ENCODE data around the gene NR2F6. TPM values are rescaled to one million over a fixed set of nuclear protein-coding genes. Genes with fewer than 3 reads are reported as not detected.

Gene NR2F6
- total RNA-seq, 1 experiment from 2014 or later = 90.8 TPM

DNA sequence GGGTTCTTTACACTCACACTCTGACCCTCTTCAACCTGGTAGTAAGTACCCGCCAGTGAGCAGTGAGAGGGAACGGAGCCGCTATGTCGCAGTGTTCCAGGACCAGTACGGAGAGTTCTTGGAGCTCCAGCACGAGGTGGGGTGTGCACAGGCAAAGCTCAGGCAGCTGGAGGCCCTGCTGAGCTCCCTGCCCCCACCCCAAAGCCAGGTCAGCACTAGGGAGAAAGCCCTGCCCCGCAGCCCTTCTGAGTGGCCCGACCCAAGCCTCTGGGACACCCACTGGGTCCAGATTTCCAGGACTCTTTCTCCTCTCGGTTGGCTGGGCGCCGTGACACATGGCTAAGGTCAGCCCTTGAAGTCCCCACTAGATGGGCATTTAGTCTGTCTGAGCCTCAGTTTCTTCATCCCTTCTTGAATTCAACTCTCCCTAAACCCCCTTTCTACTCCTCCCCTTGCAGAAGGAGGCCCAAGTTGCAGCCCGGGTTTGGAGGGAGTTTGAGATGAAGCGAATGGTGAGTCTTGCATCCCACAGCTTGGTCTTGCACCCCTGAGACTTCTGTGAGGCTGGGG lies 17.8 kb downstream of the NR2F6 start:
- peak overlapping the region; percentile 91; the same call in 1 of the 2 replicates for H3K4me2 ChIP-seq
- peaks cover 5% of the 10 kb centered on the region; the same call in 1 of the 2 replicates for H3K79me2 ChIP-seq (ENCODE audit: low read depth)
- no peaks in the 10 kb centered on the region for H3K9me2 ChIP-seq (ENCODE audit: insufficient read depth)
- H3K9me3 ChIP-seq (ENCODE audit: insufficient read depth, low read depth) = no peaks in the 10 kb centered on the region
- TF ChIP-seq EZH2 (IDR thresholded peaks at IDR 0.05; ENCODE audit: low read depth) (no peak), CTCF (conservative IDR thresholded peaks at IDR 0.05) (no peak)
- intact Hi-C loops (cut with micrococcal nuclease; ENCODE audit: unreplicated experiment) = loop anchor here (5.0 kb wide), 2 partner anchors 34 to 151 kb away; partner anchors contain the start of genes HAUS8, MYO9B and USHBP1
- H3K27ac ChIP-seq = no peak overlapping the region
- peaks cover 9% of the 10 kb centered on the region; the same call in 1 of the 2 replicates for H3K36me3 ChIP-seq (ENCODE audit: low read depth)
- peaks cover 61% of the 10 kb centered on the region for H3F3A ChIP-seq (ENCODE audit: insufficient read depth, low read depth)
- DNase-seq = no peak
- no peaks in the 10 kb centered on the region for H3K27me3 ChIP-seq (ENCODE audit: insufficient read depth, low read depth)
- ChIA-PET CTCF (interaction anchor here (0.6 kb wide), 1 partner anchor 10 kb away, joined by 4 read pairs; no protein-coding TSS in a partner anchor), POLR2A (ENCODE audit: unreplicated experiment) (interaction anchor here (0.6 kb wide), 1 partner anchor 16 kb away, joined by 6 read pairs; no protein-coding TSS in a partner anchor)
- H3K4me3 ChIP-seq = no peak overlapping the region
- no peaks in the 10 kb centered on the region; the same call in 1 of the 2 replicates for H3K4me1 ChIP-seq (replicated peaks; ENCODE audit: insufficient read depth)
- BruUV-seq (replicated peaks) = no TSS peak
- no peak overlapping the region for H2AFZ ChIP-seq
- peaks cover 21% of the 10 kb centered on the region; the same call in 1 of the 2 replicates for H4K20me1 ChIP-seq (ENCODE audit: insufficient read depth)

- no peak for TF ChIP-seq CTCF (conservative IDR thresholded peaks at IDR 0.05)
- no peak for TF ChIP-seq EZH2 (IDR thresholded peaks at IDR 0.05; ENCODE audit: low read depth)
- intact Hi-C loops (cut with micrococcal nuclease; ENCODE audit: unreplicated experiment) = loop anchor here (5.0 kb wide), 2 partner anchors 36 to 149 kb away; partner anchors contain the start of genes HAUS8, MYO9B and USHBP1
- H3K9me3 ChIP-seq (ENCODE audit: insufficient read depth, low read depth) = no peaks in the 10 kb centered on the region
- POLR2A ChIA-PET (ENCODE audit: unreplicated experiment) = interaction anchor here (0.5 to 1.3 kb wide), 7 partner anchors 11 to 1053 kb away, joined by 3 to 25 read pairs (median 8); partner anchors contain the start of genes BABAM1 and USE1
- no TSS peak for BruUV-seq (replicated peaks)
- peaks cover 6% of the 10 kb centered on the region; the same call in 1 of the 2 replicates for H4K20me1 ChIP-seq (ENCODE audit: insufficient read depth)
- DNase-seq = peak; percentile 96
- H3K36me3 ChIP-seq (ENCODE audit: low read depth) = no peaks in the 10 kb centered on the region
- H3K9me2 ChIP-seq (ENCODE audit: insufficient read depth) = no peaks in the 10 kb centered on the region
- no peaks in the 10 kb centered on the region; the same call in 1 of the 2 replicates for H3K4me1 ChIP-seq (replicated peaks; ENCODE audit: insufficient read depth)
- H3K79me2 ChIP-seq (ENCODE audit: low read depth) = peaks cover 5% of the 10 kb centered on the region; the same call in 1 of the 2 replicates
- H3F3A ChIP-seq (ENCODE audit: insufficient read depth, low read depth) = peaks cover 53% of the 10 kb centered on the region
- H3K4me3 ChIP-seq = peak within 1 kb of the TSS; percentile 70
- peak within 1 kb of the TSS; percentile 91 for H3K4me2 ChIP-seq
- H2AFZ ChIP-seq = peak within 1 kb of the TSS; percentile 94
- H3K27ac ChIP-seq = peak within 1 kb of the TSS; percentile 76
- H3K27me3 ChIP-seq (ENCODE audit: insufficient read depth, low read depth) = no peaks in the 10 kb centered on the region
- CTCF ChIA-PET = interaction anchor here (0.6 kb wide), 1 partner anchor 540 kb away, joined by 3 read pairs; no protein-coding TSS in a partner anchor
Observed at GRCh38 chr19:17226002-17226933, 19.5 kb downstream of the NR2F6 start, which contains the start of gene OCEL1. TSS of gene OCEL1 (plus strand) at chr19:17226226. CDS start at chr19:17226248, 22 bp downstream.

GRCh38 chr19:17225053-17225452 lies 20.7 kb downstream of the NR2F6 start:
- BruUV-seq (replicated peaks) = no TSS peak
- Histone ChIP-seq H3K9me3 (ENCODE audit: insufficient read depth, low read depth) (no peaks in the 10 kb centered on the region), H3K9me2 (ENCODE audit: insufficient read depth) (no peaks in the 10 kb centered on the region), H3K79me2 (ENCODE audit: low read depth) (peaks cover 5% of the 10 kb centered on the region; the same call in 1 of the 2 replicates), H2AFZ (no peak overlapping the region), H3F3A (ENCODE audit: insufficient read depth, low read depth) (peaks cover 46% of the 10 kb centered on the region), H3K36me3 (ENCODE audit: low read depth) (no peaks in the 10 kb centered on the region), H4K20me1 (ENCODE audit: insufficient read depth) (no peaks in the 10 kb centered on the region), H3K27me3 (ENCODE audit: insufficient read depth, low read depth) (no peaks in the 10 kb centered on the region), H3K27ac (peak overlapping the region; percentile 76), H3K4me1 (replicated peaks; ENCODE audit: insufficient read depth) (peaks cover 8% of the 10 kb centered on the region), H3K4me2 (peak overlapping the region; percentile 91), H3K4me3 (peak overlapping the region; percentile 70; the same call in 1 of the 2 replicates)
- TF ChIP-seq CTCF (conservative IDR thresholded peaks at IDR 0.05) (no peak), EZH2 (IDR thresholded peaks at IDR 0.05; ENCODE audit: low read depth) (no peak)
- ChIA-PET CTCF (no interaction called here), POLR2A (ENCODE audit: unreplicated experiment) (interaction anchor here (0.6 kb wide), 2 partner anchors 30 to 188 kb away, joined by 5 to 6 read pairs; no protein-coding TSS in a partner anchor)
- intact Hi-C loops (cut with micrococcal nuclease; ENCODE audit: unreplicated experiment) = loop anchor here (5.0 kb wide), 2 partner anchors 37 to 148 kb away; partner anchors contain the start of genes HAUS8, MYO9B and USHBP1
- peak in 1 of 2 experiments; percentile 33 for DNase-seq
